Astrocyte (in vitro differentiated cells and primary cell): Measurements from ENCODE around the gene BCL11B. TPM values are rescaled to one million over a fixed set of nuclear protein-coding genes. Genes with fewer than 3 reads are reported as not detected.

Experiments used
- DNase-seq: peaks from one replicate; pipeline ENCODE4 v3.0.0-alpha.2; 2010; ENCODE audit warnings: low read depth
- FAIRE-seq: peaks from 2 replicates; lab custom pipeline; 2011; peaks lifted over from hg19 to GRCh38; lab: Jason Lieb, UNC
- H2AFZ ChIP-seq: 2 replicates; pipeline ENCODE4 v1.6.0; 2012; ENCODE audit warnings: low read depth, low read length, inconsistent platforms
- H3K27ac ChIP-seq: 2 replicates; pipeline ENCODE4 v1.5.1; 2011; ENCODE audit warnings: low read depth, low read length, inconsistent platforms
- H3K27me3 ChIP-seq: 2 replicates; pipeline ENCODE4 v1.6.0; 2011; ENCODE audit warnings: low read length, inconsistent platforms; ENCODE audit not compliant: insufficient read depth
- H3K36me3 ChIP-seq: 2 replicates; pipeline ENCODE4 v1.5.1; 2011; ENCODE audit warnings: low read length, inconsistent platforms; ENCODE audit not compliant: insufficient read depth
- H3K4me1 ChIP-seq: 2 replicates; pipeline ENCODE4 v1.5.1; 2011; ENCODE audit warnings: low read length, inconsistent platforms; ENCODE audit not compliant: insufficient read depth
- H3K4me2 ChIP-seq: 2 replicates; pipeline ENCODE4 v1.6.0; 2012; ENCODE audit warnings: low read length, inconsistent platforms
- H3K4me3 ChIP-seq: 2 replicates; pipeline ENCODE4 v1.5.1; 2011; ENCODE audit warnings: low read depth, mild to moderate bottlenecking, low read length, inconsistent platforms; ENCODE audit not compliant: insufficient read depth
- H3K79me2 ChIP-seq: 2 replicates; pipeline ENCODE4 v1.6.0; 2012; ENCODE audit warnings: mild to moderate bottlenecking, low read length, inconsistent platforms; ENCODE audit not compliant: insufficient read depth
- H3K9ac ChIP-seq: 2 replicates; pipeline ENCODE4 v1.6.0; 2012; ENCODE audit warnings: mild to moderate bottlenecking, low read length, inconsistent platforms
- H3K9me3 ChIP-seq: 2 replicates; pipeline ENCODE4 v1.5.1; 2012; ENCODE audit warnings: low read depth, mild to moderate bottlenecking, low read length, inconsistent platforms; ENCODE audit not compliant: insufficient read depth
- H4K20me1 ChIP-seq: 2 replicates; pipeline ENCODE4 v1.6.0; 2012; ENCODE audit warnings: low read length, inconsistent platforms; ENCODE audit not compliant: insufficient read depth
- H3K27ac Mint-ChIP-seq: one replicate; pipeline ENCODE4 v1.8.0; 2021; ENCODE audit warnings: mild to moderate bottlenecking, mixed read lengths; ENCODE audit not compliant: unreplicated experiment
- H3K27me3 Mint-ChIP-seq: one replicate; pipeline ENCODE4 v1.8.0; 2021; ENCODE audit warnings: low read depth, mixed read lengths; ENCODE audit not compliant: unreplicated experiment
- H3K36me3 Mint-ChIP-seq: one replicate; pipeline ENCODE4 v1.8.0; 2021; ENCODE audit warnings: low read depth, mixed read lengths; ENCODE audit not compliant: unreplicated experiment
- H3K4me1 Mint-ChIP-seq: one replicate; pipeline ENCODE4 v1.8.0; 2021; ENCODE audit warnings: low read depth, mixed read lengths; ENCODE audit not compliant: unreplicated experiment
- H3K4me3 Mint-ChIP-seq: one replicate; pipeline ENCODE4 v1.8.0; 2021; ENCODE audit warnings: mild to moderate bottlenecking, moderate library complexity, mixed read lengths; ENCODE audit not compliant: unreplicated experiment
- H3K9me3 Mint-ChIP-seq: one replicate; pipeline ENCODE4 v1.8.0; 2021; ENCODE audit warnings: mild to moderate bottlenecking, mixed read lengths; ENCODE audit not compliant: unreplicated experiment
- EZH2 ChIP-seq: IDR thresholded peaks from 2 replicates; pipeline ENCODE4 v1.6.1; 2012; ENCODE audit warnings: mild to moderate bottlenecking, low read length, inconsistent platforms; ENCODE audit not compliant: insufficient read depth
- total RNA-seq: library from RNA; stranded (reverse); gene quantifications from 2 replicates; pipeline ENCODE4 v1.2.1, GENCODE V29; 2021
- TF ChIP-seq, protein P1 (sequence below): IDR thresholded peaks from 2 replicates; pipeline ENCODE4 v1.5.1; 2011; ENCODE audit warnings: low read depth, mild to moderate bottlenecking, inconsistent platforms, low read length, moderate library complexity; ENCODE audit not compliant: insufficient read depth

Gene BCL11B
- total RNA-seq, 1 donor from 2014 or later = 1.1 TPM

DNA sequence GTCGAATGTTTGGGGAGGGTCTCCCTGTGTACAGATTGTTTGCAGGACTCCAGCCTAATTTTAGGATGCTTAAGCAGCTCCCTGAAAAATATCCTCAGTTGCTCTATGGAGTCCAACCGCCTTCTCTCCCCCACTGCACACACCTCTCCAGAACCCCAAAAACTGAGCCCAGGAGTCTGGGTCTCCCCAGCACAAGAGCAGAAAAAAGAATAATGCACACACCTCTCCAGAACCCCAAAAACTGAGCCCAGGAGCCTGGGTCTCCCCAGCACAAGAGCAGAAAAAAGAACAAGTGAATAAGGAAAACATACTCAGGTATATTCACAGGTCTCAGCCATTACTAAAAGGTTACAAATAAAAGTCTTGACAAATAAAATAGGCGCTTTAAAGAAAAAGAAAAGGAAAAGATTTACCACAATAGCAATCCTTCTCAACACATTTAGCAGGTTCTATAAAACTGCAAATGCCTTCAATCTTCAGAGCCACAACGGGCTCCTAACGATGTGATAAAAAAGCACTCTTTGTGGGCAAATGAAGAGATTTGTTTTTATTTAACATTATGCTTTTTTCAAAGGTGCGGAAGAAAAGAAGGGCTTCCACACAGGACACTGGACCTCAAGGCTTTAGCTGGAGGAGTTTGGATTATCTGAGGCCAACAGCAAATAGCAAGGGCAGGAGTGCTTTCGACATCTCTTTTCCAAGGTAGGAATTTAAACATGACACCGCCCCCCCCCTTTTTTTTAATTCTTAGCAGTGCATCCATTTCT lies 8.2 kb downstream of the BCL11B start:
- H3K4me3 Mint-ChIP-seq = no peak overlapping the region
- no peaks in the 10 kb centered on the region for H3K9me3 Mint-ChIP-seq
- TF ChIP-seq, protein P1, sequence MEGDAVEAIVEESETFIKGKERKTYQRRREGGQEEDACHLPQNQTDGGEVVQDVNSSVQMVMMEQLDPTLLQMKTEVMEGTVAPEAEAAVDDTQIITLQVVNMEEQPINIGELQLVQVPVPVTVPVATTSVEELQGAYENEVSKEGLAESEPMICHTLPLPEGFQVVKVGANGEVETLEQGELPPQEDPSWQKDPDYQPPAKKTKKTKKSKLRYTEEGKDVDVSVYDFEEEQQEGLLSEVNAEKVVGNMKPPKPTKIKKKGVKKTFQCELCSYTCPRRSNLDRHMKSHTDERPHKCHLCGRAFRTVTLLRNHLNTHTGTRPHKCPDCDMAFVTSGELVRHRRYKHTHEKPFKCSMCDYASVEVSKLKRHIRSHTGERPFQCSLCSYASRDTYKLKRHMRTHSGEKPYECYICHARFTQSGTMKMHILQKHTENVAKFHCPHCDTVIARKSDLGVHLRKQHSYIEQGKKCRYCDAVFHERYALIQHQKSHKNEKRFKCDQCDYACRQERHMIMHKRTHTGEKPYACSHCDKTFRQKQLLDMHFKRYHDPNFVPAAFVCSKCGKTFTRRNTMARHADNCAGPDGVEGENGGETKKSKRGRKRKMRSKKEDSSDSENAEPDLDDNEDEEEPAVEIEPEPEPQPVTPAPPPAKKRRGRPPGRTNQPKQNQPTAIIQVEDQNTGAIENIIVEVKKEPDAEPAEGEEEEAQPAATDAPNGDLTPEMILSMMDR = no peak
- no peak for TF ChIP-seq EZH2
- H3K27me3 Mint-ChIP-seq = peaks cover 57% of the 10 kb centered on the region
- Histone ChIP-seq H3K9ac (no peak overlapping the region), H3K4me3 (no peak overlapping the region), H3K4me1 (no peaks in the 10 kb centered on the region), H2AFZ (no peak overlapping the region), H3K27ac (no peak overlapping the region), H3K79me2 (no peaks in the 10 kb centered on the region), H3K4me2 (no peak overlapping the region), H3K36me3 (no peaks in the 10 kb centered on the region), H4K20me1 (peaks cover 4% of the 10 kb centered on the region), H3K9me3 (no peaks in the 10 kb centered on the region), H3K27me3 (peaks cover 46% of the 10 kb centered on the region)
- FAIRE-seq = no peak
- DNase-seq = no peak
- peaks cover 6% of the 10 kb centered on the region for H3K4me1 Mint-ChIP-seq
- H3K27ac Mint-ChIP-seq = no peak overlapping the region
- peaks cover 2% of the 10 kb centered on the region for H3K36me3 Mint-ChIP-seq

DNA sequence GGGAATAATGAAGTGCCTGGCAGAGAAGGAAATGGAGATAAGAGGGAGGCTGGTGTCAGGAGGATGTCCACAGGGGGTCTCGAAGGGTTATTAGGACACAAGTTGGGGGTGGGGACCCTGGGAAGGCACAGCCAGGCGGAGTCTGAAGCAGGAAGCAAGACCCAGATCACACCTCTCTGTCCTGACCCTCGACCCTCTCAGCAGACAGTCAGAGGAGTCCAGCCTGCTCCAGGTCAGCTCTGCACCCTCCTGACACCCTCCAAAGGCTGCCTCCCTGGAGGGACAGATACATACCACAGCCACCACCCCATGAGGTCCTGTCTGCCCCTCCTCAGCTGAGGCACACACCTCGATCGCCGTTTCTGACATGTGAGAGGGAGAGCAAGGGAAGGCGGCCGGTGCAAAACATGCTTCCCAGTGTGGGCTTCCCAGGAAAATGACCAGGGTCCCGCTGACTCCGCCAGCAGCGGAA lies 9.0 kb downstream of the BCL11B start:
- Histone ChIP-seq H3K36me3 (no peaks in the 10 kb centered on the region), H3K9ac (no peak overlapping the region), H3K9me3 (no peaks in the 10 kb centered on the region), H2AFZ (no peak overlapping the region), H3K4me1 (no peaks in the 10 kb centered on the region), H3K4me3 (no peak overlapping the region), H4K20me1 (no peaks in the 10 kb centered on the region), H3K4me2 (no peak overlapping the region), H3K27ac (no peak overlapping the region), H3K79me2 (no peaks in the 10 kb centered on the region), H3K27me3 (peaks cover 39% of the 10 kb centered on the region)
- H3K27me3 Mint-ChIP-seq = peaks cover 57% of the 10 kb centered on the region
- H3K9me3 Mint-ChIP-seq = no peaks in the 10 kb centered on the region
- peaks cover 8% of the 10 kb centered on the region for H3K4me1 Mint-ChIP-seq
- DNase-seq (no peak), FAIRE-seq (no peak)
- no peak overlapping the region for H3K27ac Mint-ChIP-seq
- no peak for TF ChIP-seq EZH2
- TF ChIP-seq, protein P1 = no peak
- H3K4me3 Mint-ChIP-seq = no peak overlapping the region
- H3K36me3 Mint-ChIP-seq = peaks cover 2% of the 10 kb centered on the region
